Ishikawa (cell line): ENCODE measurements around the gene PITPNB.

Experiments used
- CEBPB ChIP-seq: IDR thresholded peaks from 2 replicates; pipeline ENCODE4 v1.6.1; 2012
- CREB1 ChIP-seq: IDR thresholded peaks from 2 replicates; pipeline ENCODE4 v1.6.1; 2012; ENCODE audit warnings: low read depth
- EP300 ChIP-seq: IDR thresholded peaks from 2 replicates; pipeline ENCODE4 v1.6.1; 2012; ENCODE audit warnings: borderline replicate concordance
- NFIC ChIP-seq: IDR thresholded peaks from 2 replicates; pipeline ENCODE4 v1.6.1; 2012
- RAD21 ChIP-seq: IDR thresholded peaks from 2 replicates; pipeline ENCODE4 v1.6.1; 2012; ENCODE audit warnings: low read depth
- TAF1 ChIP-seq: IDR thresholded peaks from 2 replicates; pipeline ENCODE4 v1.6.1; 2012; ENCODE audit warnings: low read depth, mild to moderate bottlenecking
- YY1 ChIP-seq: IDR thresholded peaks from 2 replicates; pipeline ENCODE4 v1.6.1; 2012; ENCODE audit warnings: low read depth
- ZBTB7A ChIP-seq: IDR thresholded peaks from 2 replicates; pipeline ENCODE4 v1.6.1; 2012; ENCODE audit warnings: low read depth
- TF ChIP-seq, protein P1 (sequence below): IDR thresholded peaks from 2 replicates; pipeline ENCODE4 v1.6.1; 2012
- TF ChIP-seq, protein P2 (sequence below): IDR thresholded peaks from 2 replicates; pipeline ENCODE4 v1.6.1; 2012; ENCODE audit warnings: low read depth, mild to moderate bottlenecking

DNA sequence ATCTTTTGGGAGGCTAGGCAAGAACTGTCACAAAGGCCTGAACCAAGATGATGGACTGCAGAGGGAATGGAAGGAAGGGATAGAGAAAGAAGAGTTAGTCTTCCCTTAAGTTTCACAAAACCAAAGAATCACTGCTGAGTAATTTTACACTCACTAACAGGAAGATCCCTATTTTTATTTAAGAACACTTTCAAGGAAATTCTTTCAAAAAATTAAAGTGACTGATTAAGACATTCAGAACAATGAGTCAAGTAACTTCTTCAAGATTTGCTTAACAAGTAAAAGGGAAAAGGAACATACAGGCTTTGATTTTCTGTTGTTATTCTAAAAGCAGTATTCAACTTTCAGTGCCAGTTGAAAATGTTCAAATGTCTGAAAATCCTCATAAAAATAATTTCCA, 3.1 kb downstream of the PITPNB start:
- no peak for TF ChIP-seq TAF1
- TF ChIP-seq, protein P1, sequence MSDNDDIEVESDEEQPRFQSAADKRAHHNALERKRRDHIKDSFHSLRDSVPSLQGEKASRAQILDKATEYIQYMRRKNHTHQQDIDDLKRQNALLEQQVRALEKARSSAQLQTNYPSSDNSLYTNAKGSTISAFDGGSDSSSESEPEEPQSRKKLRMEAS, result no peak
- TF ChIP-seq YY1, result no peak
- TF ChIP-seq RAD21, result no peak
- TF ChIP-seq EP300, result no peak
- no peak for TF ChIP-seq NFIC
- no peak for TF ChIP-seq ZBTB7A
- no peak for TF ChIP-seq CEBPB
- TF ChIP-seq, protein P2, sequence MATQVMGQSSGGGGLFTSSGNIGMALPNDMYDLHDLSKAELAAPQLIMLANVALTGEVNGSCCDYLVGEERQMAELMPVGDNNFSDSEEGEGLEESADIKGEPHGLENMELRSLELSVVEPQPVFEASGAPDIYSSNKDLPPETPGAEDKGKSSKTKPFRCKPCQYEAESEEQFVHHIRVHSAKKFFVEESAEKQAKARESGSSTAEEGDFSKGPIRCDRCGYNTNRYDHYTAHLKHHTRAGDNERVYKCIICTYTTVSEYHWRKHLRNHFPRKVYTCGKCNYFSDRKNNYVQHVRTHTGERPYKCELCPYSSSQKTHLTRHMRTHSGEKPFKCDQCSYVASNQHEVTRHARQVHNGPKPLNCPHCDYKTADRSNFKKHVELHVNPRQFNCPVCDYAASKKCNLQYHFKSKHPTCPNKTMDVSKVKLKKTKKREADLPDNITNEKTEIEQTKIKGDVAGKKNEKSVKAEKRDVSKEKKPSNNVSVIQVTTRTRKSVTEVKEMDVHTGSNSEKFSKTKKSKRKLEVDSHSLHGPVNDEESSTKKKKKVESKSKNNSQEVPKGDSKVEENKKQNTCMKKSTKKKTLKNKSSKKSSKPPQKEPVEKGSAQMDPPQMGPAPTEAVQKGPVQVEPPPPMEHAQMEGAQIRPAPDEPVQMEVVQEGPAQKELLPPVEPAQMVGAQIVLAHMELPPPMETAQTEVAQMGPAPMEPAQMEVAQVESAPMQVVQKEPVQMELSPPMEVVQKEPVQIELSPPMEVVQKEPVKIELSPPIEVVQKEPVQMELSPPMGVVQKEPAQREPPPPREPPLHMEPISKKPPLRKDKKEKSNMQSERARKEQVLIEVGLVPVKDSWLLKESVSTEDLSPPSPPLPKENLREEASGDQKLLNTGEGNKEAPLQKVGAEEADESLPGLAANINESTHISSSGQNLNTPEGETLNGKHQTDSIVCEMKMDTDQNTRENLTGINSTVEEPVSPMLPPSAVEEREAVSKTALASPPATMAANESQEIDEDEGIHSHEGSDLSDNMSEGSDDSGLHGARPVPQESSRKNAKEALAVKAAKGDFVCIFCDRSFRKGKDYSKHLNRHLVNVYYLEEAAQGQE, result no peak
- TF ChIP-seq CREB1, result no peak
